HEK293T (cell line): ENCODE data around the gene XPO4.

Experiments
- BHLHE40 ChIP-seq: fragments of 450-650 bp; IDR thresholded peaks from 2 replicates; pipeline ENCODE4 v1.6.1; 2016; ENCODE audit warnings: mild to moderate bottlenecking, moderate library complexity, borderline replicate concordance
- ELF4 ChIP-seq: fragments of 450-650 bp; IDR thresholded peaks from 2 replicates; pipeline ENCODE4 v1.6.1; 2017; ENCODE audit warnings: antibody characterized with exemption
- FOXK2 ChIP-seq: fragments of 450-650 bp; IDR thresholded peaks from 2 replicates; pipeline ENCODE4 v1.6.1; 2016; ENCODE audit warnings: mild to moderate bottlenecking
- FOXM1 ChIP-seq: fragments of 450-650 bp; IDR thresholded peaks from 2 replicates; pipeline ENCODE4 v1.6.1; 2017; ENCODE audit warnings: mild to moderate bottlenecking, borderline replicate concordance
- LEF1 ChIP-seq: fragments of 450-650 bp; IDR thresholded peaks from 2 replicates; pipeline ENCODE4 v1.6.1; 2017; ENCODE audit warnings: mild to moderate bottlenecking, borderline replicate concordance
- SP1 ChIP-seq: fragments of 450-650 bp; IDR thresholded peaks from 2 replicates; pipeline ENCODE4 v1.6.1; 2017

DNA sequence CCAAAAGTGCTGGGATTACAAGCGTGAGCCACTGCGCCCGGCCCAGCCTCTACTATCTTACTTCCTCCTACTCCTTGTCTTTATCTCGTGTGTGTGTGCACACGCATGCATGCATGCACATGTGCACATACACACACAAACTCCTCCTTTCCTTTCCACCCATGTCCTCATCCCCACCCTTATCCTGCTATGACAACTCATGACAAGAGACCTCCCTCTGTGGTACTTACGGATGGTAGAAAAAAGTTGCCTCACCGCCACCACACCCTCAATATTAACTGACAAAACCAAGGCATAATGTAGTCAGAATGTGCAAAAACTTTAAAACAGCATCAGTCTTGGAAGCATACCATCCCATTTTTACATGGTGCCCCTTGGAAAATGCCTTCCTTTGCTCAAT, 112.9 kb downstream of the XPO4 start:
- no peak for TF ChIP-seq ELF4
- no peak for TF ChIP-seq FOXK2
- TF ChIP-seq SP1, result no peak
- no peak for TF ChIP-seq BHLHE40
- TF ChIP-seq FOXM1, result no peak
- TF ChIP-seq LEF1, result no peak
